Neural cell (in vitro differentiated cells): ENCODE measurements around the gene DNASE2. TPM values are rescaled to one million over a fixed set of nuclear protein-coding genes. Genes with fewer than 3 reads are reported as not detected.

Source experiments
- H2AFZ ChIP-seq: fragments of 200-600, 300-800 bp; sonication (generic), shearing (Covaris generic); 2 replicates; pipeline ENCODE4 v1.6.0; 2014; ENCODE audit warnings: low read depth, mild to moderate bottlenecking, antibody characterized with exemption, low read length, moderate library complexity
- H3F3A ChIP-seq: fragments of 200-600 bp; shearing (Covaris generic); 2 replicates; pipeline ENCODE4 v1.6.1; 2016; ENCODE audit warnings: mild to moderate bottlenecking, moderate library complexity, mixed read lengths, antibody characterized with exemption, low read length; ENCODE audit not compliant: insufficient read depth, poor library complexity, severe bottlenecking
- H3K27ac ChIP-seq: fragments of 200-600, 300-800 bp; sonication (generic), shearing (Covaris generic); 2 replicates; pipeline ENCODE4 v1.5.1; 2014; ENCODE audit warnings: mild to moderate bottlenecking, low read length, moderate library complexity
- H3K27me3 ChIP-seq: fragments of 300-800, 200-600 bp; sonication (generic), shearing (Covaris generic); 2 replicates; pipeline ENCODE4 v1.6.0; 2014; ENCODE audit warnings: mild to moderate bottlenecking, low read depth, low read length, moderate library complexity; ENCODE audit not compliant: insufficient read depth
- H3K36me3 ChIP-seq: fragments of 300-800, 200-600 bp; sonication (generic), shearing (Covaris generic); 2 replicates; pipeline ENCODE4 v1.5.1; 2014; ENCODE audit warnings: mild to moderate bottlenecking, antibody characterized with exemption, low read length, moderate library complexity; ENCODE audit not compliant: insufficient read depth
- H3K4me2 ChIP-seq: fragments of 300-800, 200-600 bp; sonication (generic), shearing (Covaris generic); 2 replicates; pipeline ENCODE4 v1.6.0; 2014; ENCODE audit warnings: mild to moderate bottlenecking, low read length
- H3K4me3 ChIP-seq: fragments of 300-800, 200-600 bp; sonication (generic), shearing (Covaris generic); 2 replicates; pipeline ENCODE4 v1.5.1; 2014; ENCODE audit warnings: mild to moderate bottlenecking, low read length, moderate library complexity
- H3K79me2 ChIP-seq: fragments of 200-600 bp; shearing (Covaris generic); replicated peaks from 2 replicates; pipeline ENCODE4 v1.6.0; 2014; ENCODE audit warnings: mild to moderate bottlenecking, low read length, moderate library complexity; ENCODE audit not compliant: insufficient read depth
- H3K9ac ChIP-seq: fragments of 300-800, 200-600 bp; sonication (generic), shearing (Covaris generic); 2 replicates; pipeline ENCODE4 v1.6.1; 2016; ENCODE audit warnings: mild to moderate bottlenecking, low read length, mixed read lengths
- H3K9me2 ChIP-seq: fragments of 200-600 bp; shearing (Covaris generic); 2 replicates; pipeline ENCODE4 v1.6.1; 2016; ENCODE audit warnings: mild to moderate bottlenecking, low read length, mixed read lengths; ENCODE audit not compliant: insufficient read depth
- H3K9me3 ChIP-seq: fragments of 200-600, 300-800 bp; sonication (generic), shearing (Covaris generic); 2 replicates; pipeline ENCODE4 v1.6.1; 2016; ENCODE audit warnings: mild to moderate bottlenecking, mixed run types, low read length, moderate library complexity, mixed read lengths
- H4K20me1 ChIP-seq: fragments of 200-600 bp; shearing (Covaris generic); 2 replicates; pipeline ENCODE4 v1.6.1; 2016; ENCODE audit warnings: mild to moderate bottlenecking, mixed run types; ENCODE audit not compliant: insufficient read depth
- EP300 ChIP-seq: fragments of 450-650 bp; conservative IDR thresholded peaks from 2 replicates; pipeline ENCODE4 v1.6.1; 2014; ENCODE audit warnings: antibody characterized with exemption, mild to moderate bottlenecking, moderate library complexity; ENCODE audit not compliant: poor library complexity, severe bottlenecking
- EZH2 ChIP-seq: fragments of 200-600, 300-800 bp; shearing (Covaris generic), sonication (generic); IDR thresholded peaks from 2 replicates; pipeline ENCODE4 v1.6.1; 2014; ENCODE audit warnings: antibody characterized with exemption, low read length, borderline replicate concordance, mild to moderate bottlenecking; ENCODE audit not compliant: insufficient read depth, poor library complexity, severe bottlenecking
- MXI1 ChIP-seq: fragments of 450-650 bp; conservative IDR thresholded peaks from 2 replicates; pipeline ENCODE4 v1.6.1; 2014; ENCODE audit warnings: antibody characterized with exemption, mild to moderate bottlenecking; ENCODE audit not compliant: poor library complexity, severe bottlenecking
- POLR2AphosphoS5 ChIP-seq: IDR thresholded peaks from 2 replicates; pipeline ENCODE4 v1.6.1; 2012
- RAD21 ChIP-seq: fragments of 450-650 bp; conservative IDR thresholded peaks from 2 replicates; pipeline ENCODE4 v1.6.1; 2014; ENCODE audit warnings: antibody characterized with exemption, mild to moderate bottlenecking, moderate library complexity
- SMC3 ChIP-seq: fragments of 450-650 bp; conservative IDR thresholded peaks from 2 replicates; pipeline ENCODE4 v1.6.1; 2014; ENCODE audit warnings: antibody characterized with exemption, mild to moderate bottlenecking, moderate library complexity; ENCODE audit not compliant: poor library complexity
- TAF1 ChIP-seq: IDR thresholded peaks from 2 replicates; pipeline ENCODE4 v1.6.1; 2012; ENCODE audit warnings: low read depth
- polyA plus RNA-seq: library from polyadenylated mRNA; depleted of rRNA; stranded (reverse); fragments of >200 nt; gene quantifications from 2 replicates; pipeline ENCODE4 v1.2.3, GENCODE V29; 2014
- TF ChIP-seq, protein P1 (sequence below): fragments of 450-650 bp; IDR thresholded peaks from 2 replicates; pipeline ENCODE4 v1.5.1; 2014; ENCODE audit warnings: antibody characterized with exemption, mild to moderate bottlenecking, moderate library complexity; ENCODE audit not compliant: poor library complexity, severe bottlenecking
- TF ChIP-seq, protein P2 (sequence below): IDR thresholded peaks from 2 replicates; pipeline ENCODE4 v1.6.1; 2012; ENCODE audit warnings: borderline replicate concordance

Gene DNASE2
- polyA plus RNA-seq, 1 donor from 2014 or later = 0.59 TPM

DNA sequence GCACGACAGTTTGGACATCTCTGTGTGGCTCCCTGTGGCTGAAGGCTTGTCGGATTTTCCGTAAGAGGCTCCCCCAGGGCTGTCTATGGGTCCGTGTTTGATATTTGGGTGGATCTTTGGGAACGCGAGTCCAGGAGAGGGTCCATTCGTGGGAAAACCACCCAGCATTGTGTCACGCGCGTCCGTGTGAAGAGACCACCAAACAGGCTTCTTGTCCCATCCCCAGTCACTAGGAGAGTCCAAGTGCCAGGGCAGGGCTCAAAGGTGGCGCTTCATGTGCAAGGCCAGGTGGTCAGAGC lies 3.3 kb upstream of the DNASE2 start:
- TF ChIP-seq TAF1 = no peak
- no peak for TF ChIP-seq RAD21
- TF ChIP-seq, protein P1, sequence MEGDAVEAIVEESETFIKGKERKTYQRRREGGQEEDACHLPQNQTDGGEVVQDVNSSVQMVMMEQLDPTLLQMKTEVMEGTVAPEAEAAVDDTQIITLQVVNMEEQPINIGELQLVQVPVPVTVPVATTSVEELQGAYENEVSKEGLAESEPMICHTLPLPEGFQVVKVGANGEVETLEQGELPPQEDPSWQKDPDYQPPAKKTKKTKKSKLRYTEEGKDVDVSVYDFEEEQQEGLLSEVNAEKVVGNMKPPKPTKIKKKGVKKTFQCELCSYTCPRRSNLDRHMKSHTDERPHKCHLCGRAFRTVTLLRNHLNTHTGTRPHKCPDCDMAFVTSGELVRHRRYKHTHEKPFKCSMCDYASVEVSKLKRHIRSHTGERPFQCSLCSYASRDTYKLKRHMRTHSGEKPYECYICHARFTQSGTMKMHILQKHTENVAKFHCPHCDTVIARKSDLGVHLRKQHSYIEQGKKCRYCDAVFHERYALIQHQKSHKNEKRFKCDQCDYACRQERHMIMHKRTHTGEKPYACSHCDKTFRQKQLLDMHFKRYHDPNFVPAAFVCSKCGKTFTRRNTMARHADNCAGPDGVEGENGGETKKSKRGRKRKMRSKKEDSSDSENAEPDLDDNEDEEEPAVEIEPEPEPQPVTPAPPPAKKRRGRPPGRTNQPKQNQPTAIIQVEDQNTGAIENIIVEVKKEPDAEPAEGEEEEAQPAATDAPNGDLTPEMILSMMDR = no peak
- TF ChIP-seq, protein P2, sequence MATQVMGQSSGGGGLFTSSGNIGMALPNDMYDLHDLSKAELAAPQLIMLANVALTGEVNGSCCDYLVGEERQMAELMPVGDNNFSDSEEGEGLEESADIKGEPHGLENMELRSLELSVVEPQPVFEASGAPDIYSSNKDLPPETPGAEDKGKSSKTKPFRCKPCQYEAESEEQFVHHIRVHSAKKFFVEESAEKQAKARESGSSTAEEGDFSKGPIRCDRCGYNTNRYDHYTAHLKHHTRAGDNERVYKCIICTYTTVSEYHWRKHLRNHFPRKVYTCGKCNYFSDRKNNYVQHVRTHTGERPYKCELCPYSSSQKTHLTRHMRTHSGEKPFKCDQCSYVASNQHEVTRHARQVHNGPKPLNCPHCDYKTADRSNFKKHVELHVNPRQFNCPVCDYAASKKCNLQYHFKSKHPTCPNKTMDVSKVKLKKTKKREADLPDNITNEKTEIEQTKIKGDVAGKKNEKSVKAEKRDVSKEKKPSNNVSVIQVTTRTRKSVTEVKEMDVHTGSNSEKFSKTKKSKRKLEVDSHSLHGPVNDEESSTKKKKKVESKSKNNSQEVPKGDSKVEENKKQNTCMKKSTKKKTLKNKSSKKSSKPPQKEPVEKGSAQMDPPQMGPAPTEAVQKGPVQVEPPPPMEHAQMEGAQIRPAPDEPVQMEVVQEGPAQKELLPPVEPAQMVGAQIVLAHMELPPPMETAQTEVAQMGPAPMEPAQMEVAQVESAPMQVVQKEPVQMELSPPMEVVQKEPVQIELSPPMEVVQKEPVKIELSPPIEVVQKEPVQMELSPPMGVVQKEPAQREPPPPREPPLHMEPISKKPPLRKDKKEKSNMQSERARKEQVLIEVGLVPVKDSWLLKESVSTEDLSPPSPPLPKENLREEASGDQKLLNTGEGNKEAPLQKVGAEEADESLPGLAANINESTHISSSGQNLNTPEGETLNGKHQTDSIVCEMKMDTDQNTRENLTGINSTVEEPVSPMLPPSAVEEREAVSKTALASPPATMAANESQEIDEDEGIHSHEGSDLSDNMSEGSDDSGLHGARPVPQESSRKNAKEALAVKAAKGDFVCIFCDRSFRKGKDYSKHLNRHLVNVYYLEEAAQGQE = no peak
- TF ChIP-seq MXI1 = no peak
- no peak for TF ChIP-seq EP300
- TF ChIP-seq EZH2 = no peak
- no peak for TF ChIP-seq POLR2AphosphoS5
- TF ChIP-seq SMC3 = no peak
- Histone ChIP-seq H3K4me3 (peak overlapping the region; percentile 67), H3K79me2 (no peaks in the 10 kb centered on the region), H3K9me2 (no peaks in the 10 kb centered on the region), H2AFZ (no peak overlapping the region), H3K27ac (no peak overlapping the region), H3K9ac (no peak overlapping the region), H3K4me2 (no peak overlapping the region), H4K20me1 (no peaks in the 10 kb centered on the region), H3F3A (no peaks in the 10 kb centered on the region), H3K27me3 (peaks cover 57% of the 10 kb centered on the region), H3K36me3 (no peaks in the 10 kb centered on the region), H3K9me3 (no peaks in the 10 kb centered on the region)

DNA sequence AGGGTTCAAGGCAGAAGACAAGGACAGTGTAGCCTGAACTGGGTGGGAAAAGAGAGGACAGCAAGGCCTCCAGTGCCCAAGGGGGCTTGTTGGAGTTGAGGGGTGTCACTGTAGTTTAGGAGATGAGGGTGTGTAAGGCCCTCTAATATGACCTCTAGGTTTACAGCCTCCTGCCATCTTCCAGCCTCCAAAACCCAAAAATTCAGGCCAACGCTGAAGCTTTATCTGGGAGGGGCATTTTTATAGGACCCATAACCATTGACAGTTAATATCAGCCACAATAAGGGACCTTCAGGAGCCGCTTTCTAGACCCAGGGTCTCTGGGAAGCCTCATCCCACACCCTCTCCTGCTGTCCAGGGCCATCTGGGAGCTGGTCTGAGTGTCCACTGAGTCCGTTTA lies 3.0 kb upstream of the DNASE2 start:
- Histone ChIP-seq H3K9ac (no peak overlapping the region), H3K79me2 (no peaks in the 10 kb centered on the region), H3K36me3 (no peaks in the 10 kb centered on the region), H3K4me3 (no peak overlapping the region), H2AFZ (no peak overlapping the region), H3F3A (no peaks in the 10 kb centered on the region), H4K20me1 (no peaks in the 10 kb centered on the region), H3K4me2 (no peak overlapping the region), H3K9me2 (no peaks in the 10 kb centered on the region), H3K27ac (no peak overlapping the region), H3K27me3 (peaks cover 57% of the 10 kb centered on the region), H3K9me3 (no peaks in the 10 kb centered on the region)
- TF ChIP-seq EP300 (no peak), TAF1 (no peak), RAD21 (no peak), MXI1 (no peak), EZH2 (no peak), POLR2AphosphoS5 (no peak), SMC3 (no peak)
- TF ChIP-seq, protein P2 = no peak
- TF ChIP-seq, protein P1 = no peak
